ENCODE measurements around the gene ZFAND2A.

DNA sequence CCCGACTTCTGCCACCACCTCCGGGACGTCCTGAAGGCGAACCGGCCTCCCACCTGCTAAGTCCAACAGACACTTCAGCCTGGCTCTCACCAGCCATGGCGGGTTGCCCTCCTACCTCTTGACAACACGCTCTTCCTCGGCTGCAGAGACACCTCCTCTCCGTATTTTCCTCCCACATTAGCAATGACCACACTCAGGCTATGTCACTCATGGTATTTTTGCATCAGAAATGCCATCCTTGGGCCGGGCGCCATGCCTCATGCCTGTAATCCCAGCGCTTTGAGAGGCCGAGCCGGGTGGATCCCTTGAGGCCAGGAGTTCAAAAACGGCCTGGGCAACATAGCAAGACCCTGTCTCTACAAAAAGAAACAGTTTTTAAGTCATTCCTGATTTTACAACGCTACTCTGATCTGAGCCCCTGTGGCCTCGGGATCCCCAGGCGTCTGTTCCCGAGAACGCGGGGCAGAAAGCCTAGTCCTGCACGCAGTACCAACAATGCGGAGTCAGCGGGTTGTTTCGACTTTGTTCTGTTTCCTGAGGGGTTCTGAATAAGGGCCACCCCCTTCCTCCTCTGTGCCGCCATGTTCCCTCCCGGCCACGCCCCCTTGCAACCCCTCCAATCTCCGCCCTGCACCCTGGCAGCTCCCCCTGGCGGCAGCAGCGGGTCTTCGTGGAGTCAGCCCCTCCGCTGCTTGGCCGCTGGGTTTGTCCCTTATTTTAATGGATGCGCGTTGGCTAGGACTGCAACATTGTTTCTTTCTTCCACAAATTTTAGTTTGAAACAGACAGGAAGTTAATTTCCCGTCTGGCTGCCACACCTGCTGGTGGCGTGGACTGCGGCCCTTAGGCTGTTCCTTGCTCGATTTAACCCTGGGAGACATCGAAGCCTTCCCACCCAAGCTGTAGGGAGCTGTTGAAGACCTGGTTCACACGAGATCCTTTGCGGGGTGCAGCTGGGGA, 9.7 kb upstream of the ZFAND2A start:
- TF ChIP-seq CSDC2 (CRISPR knock-in tag; IDR thresholded peaks at IDR 0.05), result no peak
- TF ChIP-seq, protein P1, sequence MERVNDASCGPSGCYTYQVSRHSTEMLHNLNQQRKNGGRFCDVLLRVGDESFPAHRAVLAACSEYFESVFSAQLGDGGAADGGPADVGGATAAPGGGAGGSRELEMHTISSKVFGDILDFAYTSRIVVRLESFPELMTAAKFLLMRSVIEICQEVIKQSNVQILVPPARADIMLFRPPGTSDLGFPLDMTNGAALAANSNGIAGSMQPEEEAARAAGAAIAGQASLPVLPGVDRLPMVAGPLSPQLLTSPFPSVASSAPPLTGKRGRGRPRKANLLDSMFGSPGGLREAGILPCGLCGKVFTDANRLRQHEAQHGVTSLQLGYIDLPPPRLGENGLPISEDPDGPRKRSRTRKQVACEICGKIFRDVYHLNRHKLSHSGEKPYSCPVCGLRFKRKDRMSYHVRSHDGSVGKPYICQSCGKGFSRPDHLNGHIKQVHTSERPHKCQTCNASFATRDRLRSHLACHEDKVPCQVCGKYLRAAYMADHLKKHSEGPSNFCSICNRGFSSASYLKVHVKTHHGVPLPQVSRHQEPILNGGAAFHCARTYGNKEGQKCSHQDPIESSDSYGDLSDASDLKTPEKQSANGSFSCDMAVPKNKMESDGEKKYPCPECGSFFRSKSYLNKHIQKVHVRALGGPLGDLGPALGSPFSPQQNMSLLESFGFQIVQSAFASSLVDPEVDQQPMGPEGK (CRISPR knock-in tag; IDR thresholded peaks at IDR 0.05; ENCODE audit: borderline replicate concordance), result no peak
- TF ChIP-seq ZNF70 (CRISPR knock-in tag; IDR thresholded peaks at IDR 0.05), result no peak
- TF ChIP-seq, protein P2, sequence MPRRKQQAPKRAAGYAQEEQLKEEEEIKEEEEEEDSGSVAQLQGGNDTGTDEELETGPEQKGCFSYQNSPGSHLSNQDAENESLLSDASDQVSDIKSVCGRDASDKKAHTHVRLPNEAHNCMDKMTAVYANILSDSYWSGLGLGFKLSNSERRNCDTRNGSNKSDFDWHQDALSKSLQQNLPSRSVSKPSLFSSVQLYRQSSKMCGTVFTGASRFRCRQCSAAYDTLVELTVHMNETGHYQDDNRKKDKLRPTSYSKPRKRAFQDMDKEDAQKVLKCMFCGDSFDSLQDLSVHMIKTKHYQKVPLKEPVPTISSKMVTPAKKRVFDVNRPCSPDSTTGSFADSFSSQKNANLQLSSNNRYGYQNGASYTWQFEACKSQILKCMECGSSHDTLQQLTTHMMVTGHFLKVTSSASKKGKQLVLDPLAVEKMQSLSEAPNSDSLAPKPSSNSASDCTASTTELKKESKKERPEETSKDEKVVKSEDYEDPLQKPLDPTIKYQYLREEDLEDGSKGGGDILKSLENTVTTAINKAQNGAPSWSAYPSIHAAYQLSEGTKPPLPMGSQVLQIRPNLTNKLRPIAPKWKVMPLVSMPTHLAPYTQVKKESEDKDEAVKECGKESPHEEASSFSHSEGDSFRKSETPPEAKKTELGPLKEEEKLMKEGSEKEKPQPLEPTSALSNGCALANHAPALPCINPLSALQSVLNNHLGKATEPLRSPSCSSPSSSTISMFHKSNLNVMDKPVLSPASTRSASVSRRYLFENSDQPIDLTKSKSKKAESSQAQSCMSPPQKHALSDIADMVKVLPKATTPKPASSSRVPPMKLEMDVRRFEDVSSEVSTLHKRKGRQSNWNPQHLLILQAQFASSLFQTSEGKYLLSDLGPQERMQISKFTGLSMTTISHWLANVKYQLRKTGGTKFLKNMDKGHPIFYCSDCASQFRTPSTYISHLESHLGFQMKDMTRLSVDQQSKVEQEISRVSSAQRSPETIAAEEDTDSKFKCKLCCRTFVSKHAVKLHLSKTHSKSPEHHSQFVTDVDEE (CRISPR knock-in tag; IDR thresholded peaks at IDR 0.05), result no peak
- no peak for TF ChIP-seq ESRRG (CRISPR knock-in tag; IDR thresholded peaks at IDR 0.05)
- TF ChIP-seq TCF4 (CRISPR knock-in tag; IDR thresholded peaks at IDR 0.05; ENCODE audit: borderline replicate concordance), result no peak
- TF ChIP-seq, protein P3, sequence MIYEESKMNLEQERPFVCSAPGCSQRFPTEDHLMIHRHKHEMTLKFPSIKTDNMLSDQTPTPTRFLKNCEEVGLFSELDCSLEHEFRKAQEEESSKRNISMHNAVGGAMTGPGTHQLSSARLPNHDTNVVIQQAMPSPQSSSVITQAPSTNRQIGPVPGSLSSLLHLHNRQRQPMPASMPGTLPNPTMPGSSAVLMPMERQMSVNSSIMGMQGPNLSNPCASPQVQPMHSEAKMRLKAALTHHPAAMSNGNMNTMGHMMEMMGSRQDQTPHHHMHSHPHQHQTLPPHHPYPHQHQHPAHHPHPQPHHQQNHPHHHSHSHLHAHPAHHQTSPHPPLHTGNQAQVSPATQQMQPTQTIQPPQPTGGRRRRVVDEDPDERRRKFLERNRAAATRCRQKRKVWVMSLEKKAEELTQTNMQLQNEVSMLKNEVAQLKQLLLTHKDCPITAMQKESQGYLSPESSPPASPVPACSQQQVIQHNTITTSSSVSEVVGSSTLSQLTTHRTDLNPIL (CRISPR knock-in tag; IDR thresholded peaks at IDR 0.05; ENCODE audit: low read depth), result no peak
- TF ChIP-seq, protein P4, sequence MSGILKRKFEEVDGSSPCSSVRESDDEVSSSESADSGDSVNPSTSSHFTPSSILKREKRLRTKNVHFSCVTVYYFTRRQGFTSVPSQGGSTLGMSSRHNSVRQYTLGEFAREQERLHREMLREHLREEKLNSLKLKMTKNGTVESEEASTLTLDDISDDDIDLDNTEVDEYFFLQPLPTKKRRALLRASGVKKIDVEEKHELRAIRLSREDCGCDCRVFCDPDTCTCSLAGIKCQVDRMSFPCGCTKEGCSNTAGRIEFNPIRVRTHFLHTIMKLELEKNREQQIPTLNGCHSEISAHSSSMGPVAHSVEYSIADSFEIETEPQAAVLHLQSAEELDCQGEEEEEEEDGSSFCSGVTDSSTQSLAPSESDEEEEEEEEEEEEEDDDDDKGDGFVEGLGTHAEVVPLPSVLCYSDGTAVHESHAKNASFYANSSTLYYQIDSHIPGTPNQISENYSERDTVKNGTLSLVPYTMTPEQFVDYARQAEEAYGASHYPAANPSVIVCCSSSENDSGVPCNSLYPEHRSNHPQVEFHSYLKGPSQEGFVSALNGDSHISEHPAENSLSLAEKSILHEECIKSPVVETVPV (CRISPR knock-in tag; IDR thresholded peaks at IDR 0.05), result no peak
- no peak for TF ChIP-seq OSR1 (CRISPR knock-in tag; IDR thresholded peaks at IDR 0.05)
